ENCODE data around the gene FRMD4A.

FRMD4A gene

GRCh38 chr10:13891128-13892000 lies 439.4 kb downstream of the FRMD4A start:
- no peak for DNase-seq (ENCODE audit: low read depth in 1 of 2, low spot score in 1 of 2)
- peaks cover 2% of the 10 kb centered on the region for H3K27me3 ChIP-seq (ENCODE audit: insufficient read depth, poor library complexity, severe bottlenecking)
- H3K27ac ChIP-seq (replicated peaks), result no peak overlapping the region
- no peak for TF ChIP-seq GABPA (IDR thresholded peaks at IDR 0.05; ENCODE audit: low read depth)
- no peak for TF ChIP-seq CTCF (IDR thresholded peaks at IDR 0.05; ENCODE audit: insufficient read depth, low read length)
- TF ChIP-seq SPI1 (IDR thresholded peaks at IDR 0.05; ENCODE audit: borderline replicate concordance, low read depth), result no peak
- no peak for TF ChIP-seq REST (IDR thresholded peaks at IDR 0.05; ENCODE audit: insufficient replicate concordance, low read depth)
- TF ChIP-seq POLR2AphosphoS5 (IDR thresholded peaks at IDR 0.05; ENCODE audit: low read depth), result no peak
- H3K4me3 ChIP-seq (replicated peaks; ENCODE audit: insufficient read depth, low read length), result no peak overlapping the region

- TF ChIP-seq REST (IDR thresholded peaks at IDR 0.05; ENCODE audit: insufficient replicate concordance, low read depth), result no peak
- no peak for TF ChIP-seq POLR2AphosphoS5 (IDR thresholded peaks at IDR 0.05; ENCODE audit: low read depth)
- no peak for TF ChIP-seq SPI1 (IDR thresholded peaks at IDR 0.05; ENCODE audit: borderline replicate concordance, low read depth)
- DNase-seq (ENCODE audit: low read depth in 1 of 2, low spot score in 1 of 2), result no peak
- peaks cover 2% of the 10 kb centered on the region for H3K27me3 ChIP-seq (ENCODE audit: insufficient read depth, poor library complexity, severe bottlenecking)
- no peak overlapping the region for H3K27ac ChIP-seq (replicated peaks)
- no peak overlapping the region for H3K4me3 ChIP-seq (replicated peaks; ENCODE audit: insufficient read depth, low read length)
These were observed 440.2 kb downstream of the FRMD4A start for GRCh38 chr10:13890233-13891127.

GRCh38 chr10:13887761-13888160 lies 443.0 kb downstream of the FRMD4A start:
- no peak overlapping the region for H3K27ac ChIP-seq (replicated peaks)
- DNase-seq (ENCODE audit: low read depth in 1 of 2, low spot score in 1 of 2), result no peak
- peaks cover 2% of the 10 kb centered on the region for H3K27me3 ChIP-seq (ENCODE audit: insufficient read depth, poor library complexity, severe bottlenecking)
- H3K4me3 ChIP-seq (replicated peaks; ENCODE audit: insufficient read depth, low read length), result no peak overlapping the region
- no peak for TF ChIP-seq SPI1 (IDR thresholded peaks at IDR 0.05; ENCODE audit: borderline replicate concordance, low read depth)
- TF ChIP-seq CTCF (IDR thresholded peaks at IDR 0.05; ENCODE audit: insufficient read depth, low read length), result no peak
- no peak for TF ChIP-seq GABPA (IDR thresholded peaks at IDR 0.05; ENCODE audit: low read depth)
- TF ChIP-seq POLR2AphosphoS5 (IDR thresholded peaks at IDR 0.05; ENCODE audit: low read depth), result no peak
- TF ChIP-seq REST (IDR thresholded peaks at IDR 0.05; ENCODE audit: insufficient replicate concordance, low read depth), result no peak

All from HL-60 (cell line).